ENCODE results near the gene HOXD4. TPM values are rescaled to one million over a fixed set of nuclear protein-coding genes. Genes with fewer than 3 reads are reported as not detected.

HOXD4 gene
- total RNA-seq, 1 experiment from 2014 or later = 0.26 TPM

GRCh38 chr2:176122683-176123410 lies 28.5 kb upstream of the HOXD4 start, which contains the start of gene HOXD9:
Gene HOXD9, plus strand, starts transcription at chr2:176122719. Its CDS starts 50 bp downstream, at chr2:176122769.
- H3K36me3 ChIP-seq = no peaks in the 10 kb centered on the region
- no peaks in the 10 kb centered on the region for H3K27me3 ChIP-seq
- H3K4me3 ChIP-seq = peak within 1 kb of the TSS; percentile 48
- H3K9me3 ChIP-seq = no peaks in the 10 kb centered on the region
- peak; percentile 74 for DNase-seq

DNA sequence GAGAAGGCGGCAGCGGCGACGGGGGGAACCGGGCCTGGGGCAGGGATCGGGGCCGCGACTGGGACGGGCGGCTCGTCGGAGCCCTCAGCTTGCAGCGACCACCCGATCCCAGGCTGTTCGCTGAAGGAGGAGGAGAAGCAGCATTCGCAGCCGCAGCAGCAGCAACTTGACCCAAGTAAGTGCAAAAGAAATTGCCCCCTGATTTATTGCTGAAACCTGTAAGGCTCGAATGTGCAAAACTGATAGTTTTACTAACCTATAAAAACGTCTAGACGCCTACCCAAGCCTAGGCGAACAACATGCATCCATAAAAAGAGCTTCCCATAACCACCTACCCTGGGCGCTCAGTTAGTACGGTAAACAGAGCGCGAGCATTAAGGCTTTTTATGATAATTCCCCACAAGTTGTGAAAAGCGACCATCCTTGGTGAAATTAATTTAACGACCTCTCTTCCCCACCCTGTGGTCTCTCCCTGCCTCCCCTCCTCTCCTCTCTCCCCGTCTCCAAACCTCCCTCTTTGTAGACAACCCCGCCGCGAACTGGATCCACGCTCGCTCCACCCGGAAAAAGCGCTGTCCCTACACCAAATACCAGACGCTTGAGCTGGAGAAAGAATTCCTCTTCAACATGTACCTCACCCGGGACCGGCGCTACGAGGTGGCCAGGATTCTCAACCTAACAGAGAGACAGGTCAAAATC lies 27.8 kb upstream of the HOXD4 start:
- H3K9me3 ChIP-seq = no peaks in the 10 kb centered on the region
- H3K27me3 ChIP-seq = no peaks in the 10 kb centered on the region
- H3K4me3 ChIP-seq = peak overlapping the region; percentile 48
- no peak for DNase-seq
- H3K36me3 ChIP-seq = no peaks in the 10 kb centered on the region

- no peaks in the 10 kb centered on the region for H3K27me3 ChIP-seq
- H3K36me3 ChIP-seq = no peaks in the 10 kb centered on the region
- H3K4me3 ChIP-seq = no peak overlapping the region
- no peak for DNase-seq
- no peaks in the 10 kb centered on the region for H3K9me3 ChIP-seq
Measured at GRCh38 chr2:176124110-176124946, 27.0 kb upstream of the HOXD4 start.

GRCh38 chr2:176124947-176125771 lies 26.2 kb upstream of the HOXD4 start:
- Histone ChIP-seq H3K4me3 (no peak overlapping the region), H3K36me3 (no peaks in the 10 kb centered on the region), H3K27me3 (no peaks in the 10 kb centered on the region), H3K9me3 (no peaks in the 10 kb centered on the region)
- DNase-seq = no peak

GRCh38 chr2:176125772-176126054 lies 25.6 kb upstream of the HOXD4 start:
- Histone ChIP-seq H3K36me3 (no peaks in the 10 kb centered on the region), H3K27me3 (no peaks in the 10 kb centered on the region), H3K9me3 (no peaks in the 10 kb centered on the region), H3K4me3 (no peak overlapping the region)
- DNase-seq = no peak

DNA sequence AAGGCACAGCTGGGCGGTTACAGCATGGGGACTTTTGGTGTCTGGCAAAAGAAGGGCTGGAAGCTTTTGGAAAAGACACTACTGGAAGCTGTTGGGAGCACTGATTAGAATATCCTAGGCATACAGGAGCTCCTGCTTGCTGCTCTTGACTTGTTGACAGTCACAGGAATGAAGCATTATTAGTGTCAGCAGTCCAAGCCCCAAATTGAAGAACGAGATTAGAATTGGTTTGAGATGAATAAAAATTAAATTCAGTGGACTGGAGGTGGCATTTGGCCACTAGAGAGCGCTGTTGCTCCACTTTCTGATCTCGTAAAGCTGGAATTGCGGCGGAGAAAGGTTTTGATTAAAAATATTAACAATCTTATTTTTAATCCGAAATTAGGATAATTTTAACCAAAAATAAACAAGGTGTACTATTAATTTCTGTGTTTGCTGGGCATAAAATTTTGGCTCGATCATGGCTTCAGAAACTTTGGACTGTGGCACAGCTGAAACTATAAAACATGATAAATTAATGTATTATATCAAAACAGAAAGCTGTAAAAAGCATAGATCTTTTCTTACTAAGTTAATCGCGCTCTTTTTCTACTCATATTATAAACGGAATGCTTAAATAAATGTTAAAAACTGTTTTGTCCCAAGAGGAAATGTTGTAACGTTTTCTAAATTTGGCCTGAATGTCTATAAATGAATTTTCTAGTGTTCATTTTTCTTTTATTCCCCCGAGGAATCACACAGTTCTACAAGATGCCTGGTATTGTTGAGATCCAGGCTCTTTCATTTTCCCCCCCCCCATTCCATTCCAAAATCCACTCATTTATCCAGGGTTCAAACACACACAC lies 24.2 kb upstream of the HOXD4 start:
- Histone ChIP-seq H3K4me3 (peak overlapping the region; percentile 31), H3K36me3 (no peaks in the 10 kb centered on the region), H3K27me3 (no peaks in the 10 kb centered on the region), H3K9me3 (no peaks in the 10 kb centered on the region)
- DNase-seq = peak; percentile 23

DNA sequence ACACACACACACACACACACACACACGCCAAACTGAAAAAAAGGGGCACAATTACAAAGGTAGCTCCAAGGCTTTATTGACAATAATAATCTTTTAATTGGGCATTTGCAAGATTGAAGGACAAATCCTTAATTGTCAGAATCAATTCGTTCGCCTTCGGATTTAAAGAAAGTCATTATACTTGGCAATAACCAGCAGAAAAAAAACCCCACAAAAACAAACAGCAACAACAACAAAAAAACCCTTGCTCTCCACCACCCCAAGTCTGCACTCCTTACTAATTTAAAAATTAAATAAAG lies 23.6 kb upstream of the HOXD4 start:
- no peaks in the 10 kb centered on the region for H3K27me3 ChIP-seq
- H3K9me3 ChIP-seq = no peaks in the 10 kb centered on the region
- peak overlapping the region; percentile 52 for H3K4me3 ChIP-seq
- no peaks in the 10 kb centered on the region for H3K36me3 ChIP-seq
- no peak for DNase-seq

DNA sequence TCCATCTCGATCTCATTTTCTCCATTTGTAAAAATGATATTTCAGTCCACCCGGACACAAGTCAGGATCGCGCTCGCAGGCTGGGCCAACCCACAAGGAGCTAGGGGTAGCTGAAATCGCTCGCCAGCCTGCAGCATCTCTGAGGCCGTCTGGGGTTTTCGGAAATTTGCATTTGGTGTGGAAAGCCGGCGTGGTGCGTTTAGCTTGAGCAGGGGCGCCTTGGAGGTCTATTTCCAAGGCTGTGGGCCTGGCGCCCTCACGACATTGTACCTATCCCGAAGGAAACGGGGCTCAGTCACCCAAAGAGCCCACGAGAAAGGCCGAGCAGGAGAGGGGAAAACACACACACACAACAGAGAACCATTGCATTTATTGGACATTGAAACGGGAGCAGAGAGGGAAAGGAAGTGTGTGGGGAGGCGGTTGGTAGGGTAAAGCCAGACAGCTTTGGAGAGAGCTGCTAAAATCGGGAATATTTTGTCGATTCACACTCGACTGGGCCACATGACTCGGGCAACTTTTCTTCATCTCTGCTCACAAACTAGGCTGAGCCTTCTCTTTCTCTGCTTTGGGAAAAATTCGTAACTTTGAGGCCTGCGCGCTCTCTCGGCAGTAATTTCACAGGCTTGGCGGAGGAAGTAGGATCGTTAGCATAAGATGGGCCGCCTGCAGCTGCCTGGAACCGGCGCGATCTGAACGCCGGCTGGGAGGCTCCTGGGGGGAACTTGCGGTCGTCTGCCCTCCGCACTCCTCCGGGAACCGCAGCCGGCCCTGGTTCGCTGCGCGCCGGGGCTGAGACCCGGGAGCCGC lies 23.0 kb upstream of the HOXD4 start:
- Histone ChIP-seq H3K36me3 (no peaks in the 10 kb centered on the region), H3K27me3 (no peaks in the 10 kb centered on the region), H3K9me3 (no peaks in the 10 kb centered on the region), H3K4me3 (peak overlapping the region; percentile 52)
- peak; percentile 43 for DNase-seq

DNA sequence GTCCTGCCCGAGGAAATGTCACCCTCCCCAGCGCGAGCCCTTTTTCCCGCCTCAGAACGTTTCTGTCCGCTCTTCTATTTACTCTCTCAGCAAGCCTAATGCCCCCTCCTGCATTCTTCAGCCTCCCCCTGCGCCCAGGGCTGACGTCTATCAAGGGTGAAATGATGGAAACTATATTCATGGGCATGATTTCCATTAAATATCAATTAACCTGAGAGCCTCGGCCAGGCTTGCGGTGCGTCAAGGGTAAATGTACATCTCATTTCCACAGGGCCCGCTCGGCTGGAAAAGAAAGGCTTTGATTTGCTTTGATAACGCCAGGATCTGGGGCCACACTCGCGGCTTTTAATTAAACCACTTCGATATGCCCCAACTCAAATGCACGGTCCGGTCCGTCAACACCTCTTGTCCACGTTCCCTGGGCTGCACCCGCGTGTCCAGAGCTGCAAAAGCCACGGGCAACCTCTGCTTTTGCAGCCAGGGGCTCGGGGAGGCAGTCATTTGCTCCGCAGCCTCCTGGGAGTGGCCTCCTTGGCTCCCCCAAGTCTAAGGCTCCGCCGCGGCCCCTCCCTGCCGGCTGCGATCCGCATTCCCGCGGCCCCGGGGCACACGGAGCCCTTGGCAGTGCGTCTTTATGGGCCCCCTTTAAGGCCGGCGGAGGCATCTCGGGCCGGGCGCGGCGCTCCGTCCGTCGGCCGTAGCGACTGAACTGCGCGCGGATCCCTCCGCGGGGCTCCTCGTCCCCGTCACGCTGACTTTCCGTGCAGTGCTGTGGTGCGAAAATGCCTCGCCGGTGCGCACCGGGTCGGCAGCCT lies 22.2 kb upstream of the HOXD4 start, which contains the start of gene HOXD8:
Gene HOXD8, plus strand, starts transcription at position 724 of the 815 bp plus-strand sequence. CDS start 662 bp downstream, outside the sequence.
- peak within 1 kb of the TSS; percentile 57 for H3K4me3 ChIP-seq
- peak; percentile 91 for DNase-seq
- no peaks in the 10 kb centered on the region for H3K36me3 ChIP-seq
- no peaks in the 10 kb centered on the region for H3K27me3 ChIP-seq
- H3K9me3 ChIP-seq = no peaks in the 10 kb centered on the region

GRCh38 chr2:176129813-176130146 lies 21.6 kb upstream of the HOXD4 start:
- H3K27me3 ChIP-seq = no peaks in the 10 kb centered on the region
- H3K4me3 ChIP-seq = peak overlapping the region; percentile 52

GRCh38 chr2:176130147-176130956 lies 21.0 kb upstream of the HOXD4 start:
- DNase-seq = peak; percentile 74
- Histone ChIP-seq H3K27me3 (no peaks in the 10 kb centered on the region), H3K36me3 (no peaks in the 10 kb centered on the region), H3K4me3 (peak overlapping the region; percentile 57), H3K9me3 (no peaks in the 10 kb centered on the region)

More at GRCh38 chr2:176129813-176130146, 21.6 kb upstream of the HOXD4 start:
- Histone ChIP-seq H3K36me3 (no peaks in the 10 kb centered on the region), H3K9me3 (no peaks in the 10 kb centered on the region)
- DNase-seq = no peak

GRCh38 chr2:176130957-176131847 lies 20.1 kb upstream of the HOXD4 start:
- no peak for DNase-seq
- Histone ChIP-seq H3K36me3 (no peaks in the 10 kb centered on the region), H3K4me3 (peak overlapping the region; percentile 57), H3K27me3 (no peaks in the 10 kb centered on the region), H3K9me3 (no peaks in the 10 kb centered on the region)

DNA sequence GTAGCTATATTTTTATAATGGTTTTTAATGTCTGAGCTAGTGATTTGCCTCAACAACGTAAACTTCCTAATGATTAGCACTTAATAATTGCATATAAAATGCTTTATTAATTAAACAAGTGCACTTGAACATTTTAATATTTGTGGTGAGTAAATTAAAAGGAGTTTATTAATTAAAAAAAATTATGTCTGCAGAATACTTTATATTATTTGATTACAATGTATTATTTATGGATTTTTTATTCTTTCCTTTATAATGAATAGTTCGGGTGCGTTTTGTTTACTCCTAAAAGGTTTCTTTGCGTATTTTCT lies 19.5 kb upstream of the HOXD4 start:
- Histone ChIP-seq H3K27me3 (no peaks in the 10 kb centered on the region), H3K36me3 (no peaks in the 10 kb centered on the region), H3K4me3 (no peak overlapping the region), H3K9me3 (no peaks in the 10 kb centered on the region)
- DNase-seq = no peak

All from MG63 (cell line).